Activated B cell treated with CpG ODN at 0.5 μM for 24 hours (primary cell): ENCODE measurements around the gene HRC. TPM values are rescaled to one million over a fixed set of nuclear protein-coding genes. Genes with fewer than 3 reads are reported as not detected.

Experiments used
- ATAC-seq: fragments of 200-7000 bp; cut with Tn5 transposase; one replicate; pipeline ENCODE4 v1.10.0; 2021; ENCODE audit warnings: low read depth, mild to moderate bottlenecking, moderate library complexity
- CTCF ChIA-PET: fragments of 350-600 bp; sonication (Branson Sonifier 250); formaldehyde crosslinking; loops from one replicate; lab custom pipeline; 2021; ENCODE audit warnings: antibody characterized with exemption; lab: Charles Lee
- POLR2A ChIA-PET: fragments of 350-600 bp; sonication (Branson Sonifier 250); formaldehyde crosslinking; loops from one replicate; lab custom pipeline; 2021; ENCODE audit warnings: antibody characterized with exemption; lab: Charles Lee
- DNase-seq: peaks from one replicate; pipeline ENCODE4 v3.0.0; 2022
- H3K27ac Mint-ChIP-seq: one replicate; pipeline ENCODE4 v1.8.0; 2020; ENCODE audit warnings: mixed read lengths
- H3K27me3 Mint-ChIP-seq: one replicate; pipeline ENCODE4 v1.8.0; 2021; ENCODE audit warnings: mixed read lengths
- H3K36me3 Mint-ChIP-seq: one replicate; pipeline ENCODE4 v1.8.0; 2021; ENCODE audit warnings: low read depth, mixed read lengths
- H3K4me1 Mint-ChIP-seq: one replicate; pipeline ENCODE4 v1.8.0; 2021; ENCODE audit warnings: mixed read lengths
- H3K4me3 Mint-ChIP-seq: one replicate; pipeline ENCODE4 v1.8.0; 2020; ENCODE audit warnings: mild to moderate bottlenecking, mixed read lengths
- H3K9me3 Mint-ChIP-seq: one replicate; pipeline ENCODE4 v1.8.0; 2020; ENCODE audit warnings: mixed read lengths
- intact Hi-C: fragments of 100-400 bp; cut with micrococcal nuclease; formaldehyde crosslinking; loops from one replicate; pipeline ENCODE4 v1.15.1; 2024
- total RNA-seq: library from RNA; stranded (reverse); gene quantifications from 2 replicates; pipeline ENCODE4 v1.2.3, GENCODE V29; 2022
- TF ChIP-seq, protein P1 (sequence below): fragments of 200-600 bp; IDR thresholded peaks from one replicate; pipeline ENCODE4 v1.8.0; 2022; ENCODE audit warnings: antibody characterized with exemption, mild to moderate bottlenecking

The HRC gene
- total RNA-seq, 1 donor from 2014 or later: not detected

DNA sequence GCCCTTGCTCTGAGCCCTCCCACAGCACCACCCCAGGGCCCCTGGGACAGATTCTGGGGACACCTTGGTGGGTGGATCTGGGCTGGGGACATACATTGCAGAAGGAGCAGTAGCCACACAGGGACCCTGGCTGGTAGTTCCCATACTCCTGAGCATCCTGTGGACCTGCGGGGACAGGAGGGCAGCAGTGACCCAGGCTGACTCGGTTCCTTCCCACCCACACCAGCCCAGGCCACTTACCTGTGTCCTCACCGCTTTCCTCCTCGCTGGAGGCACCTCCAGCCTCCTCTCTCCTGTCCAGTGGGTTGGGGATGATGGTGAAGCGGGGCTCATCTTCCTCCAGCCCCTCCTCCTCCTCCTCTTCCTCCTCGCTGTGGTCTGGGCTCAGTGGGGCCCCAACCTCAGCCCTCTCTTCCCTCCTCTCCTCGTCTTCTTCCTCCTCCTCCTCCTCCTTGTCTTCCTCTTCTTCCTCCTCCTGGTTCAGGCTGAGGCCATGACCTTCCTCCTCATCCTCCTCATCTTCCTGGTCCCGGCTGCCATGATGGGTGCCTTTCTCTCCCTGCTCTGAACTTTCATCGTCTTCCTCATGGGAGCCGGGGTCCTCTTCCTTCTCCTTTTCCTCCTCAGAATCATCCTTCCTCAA, 1.9 kb downstream of the HRC start:
- CTCF ChIA-PET: no interaction called here
- DNase-seq (no peak), ATAC-seq (no peak)
- Mint-ChIP-seq H3K4me1 (peaks cover 33% of the 10 kb centered on the region), H3K4me3 (no peak overlapping the region), H3K27ac (no peak overlapping the region), H3K27me3 (peaks cover 48% of the 10 kb centered on the region), H3K9me3 (peaks cover 10% of the 10 kb centered on the region), H3K36me3 (no peaks in the 10 kb centered on the region)
- TF ChIP-seq, protein P1, sequence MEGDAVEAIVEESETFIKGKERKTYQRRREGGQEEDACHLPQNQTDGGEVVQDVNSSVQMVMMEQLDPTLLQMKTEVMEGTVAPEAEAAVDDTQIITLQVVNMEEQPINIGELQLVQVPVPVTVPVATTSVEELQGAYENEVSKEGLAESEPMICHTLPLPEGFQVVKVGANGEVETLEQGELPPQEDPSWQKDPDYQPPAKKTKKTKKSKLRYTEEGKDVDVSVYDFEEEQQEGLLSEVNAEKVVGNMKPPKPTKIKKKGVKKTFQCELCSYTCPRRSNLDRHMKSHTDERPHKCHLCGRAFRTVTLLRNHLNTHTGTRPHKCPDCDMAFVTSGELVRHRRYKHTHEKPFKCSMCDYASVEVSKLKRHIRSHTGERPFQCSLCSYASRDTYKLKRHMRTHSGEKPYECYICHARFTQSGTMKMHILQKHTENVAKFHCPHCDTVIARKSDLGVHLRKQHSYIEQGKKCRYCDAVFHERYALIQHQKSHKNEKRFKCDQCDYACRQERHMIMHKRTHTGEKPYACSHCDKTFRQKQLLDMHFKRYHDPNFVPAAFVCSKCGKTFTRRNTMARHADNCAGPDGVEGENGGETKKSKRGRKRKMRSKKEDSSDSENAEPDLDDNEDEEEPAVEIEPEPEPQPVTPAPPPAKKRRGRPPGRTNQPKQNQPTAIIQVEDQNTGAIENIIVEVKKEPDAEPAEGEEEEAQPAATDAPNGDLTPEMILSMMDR: no peak
- intact Hi-C loops: no loop called here
- POLR2A ChIA-PET: no interaction called here

DNA sequence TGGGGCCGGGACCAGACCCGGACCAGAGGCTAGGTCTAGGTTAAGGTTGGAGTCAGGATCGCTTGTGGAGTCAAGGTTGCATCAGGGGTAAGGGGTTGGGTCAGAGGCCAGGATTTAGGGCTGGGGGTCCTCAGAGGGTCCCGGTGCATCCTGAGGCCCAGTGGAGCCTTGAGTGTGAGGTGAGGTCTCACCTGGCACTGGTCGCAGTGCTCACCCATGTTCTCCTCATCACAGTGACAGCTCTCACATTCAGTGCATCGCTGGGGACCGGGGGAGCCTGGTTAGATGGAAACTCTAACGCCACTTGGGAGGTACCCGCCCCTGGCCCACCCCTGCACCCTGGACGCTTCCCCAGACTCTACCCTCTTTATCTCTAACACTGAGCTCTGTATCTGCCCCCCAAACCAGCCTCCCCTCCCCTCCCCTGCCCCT, 3.1 kb downstream of the HRC start:
- peaks cover 10% of the 10 kb centered on the region for H3K9me3 Mint-ChIP-seq
- POLR2A ChIA-PET: no interaction called here

DNA sequence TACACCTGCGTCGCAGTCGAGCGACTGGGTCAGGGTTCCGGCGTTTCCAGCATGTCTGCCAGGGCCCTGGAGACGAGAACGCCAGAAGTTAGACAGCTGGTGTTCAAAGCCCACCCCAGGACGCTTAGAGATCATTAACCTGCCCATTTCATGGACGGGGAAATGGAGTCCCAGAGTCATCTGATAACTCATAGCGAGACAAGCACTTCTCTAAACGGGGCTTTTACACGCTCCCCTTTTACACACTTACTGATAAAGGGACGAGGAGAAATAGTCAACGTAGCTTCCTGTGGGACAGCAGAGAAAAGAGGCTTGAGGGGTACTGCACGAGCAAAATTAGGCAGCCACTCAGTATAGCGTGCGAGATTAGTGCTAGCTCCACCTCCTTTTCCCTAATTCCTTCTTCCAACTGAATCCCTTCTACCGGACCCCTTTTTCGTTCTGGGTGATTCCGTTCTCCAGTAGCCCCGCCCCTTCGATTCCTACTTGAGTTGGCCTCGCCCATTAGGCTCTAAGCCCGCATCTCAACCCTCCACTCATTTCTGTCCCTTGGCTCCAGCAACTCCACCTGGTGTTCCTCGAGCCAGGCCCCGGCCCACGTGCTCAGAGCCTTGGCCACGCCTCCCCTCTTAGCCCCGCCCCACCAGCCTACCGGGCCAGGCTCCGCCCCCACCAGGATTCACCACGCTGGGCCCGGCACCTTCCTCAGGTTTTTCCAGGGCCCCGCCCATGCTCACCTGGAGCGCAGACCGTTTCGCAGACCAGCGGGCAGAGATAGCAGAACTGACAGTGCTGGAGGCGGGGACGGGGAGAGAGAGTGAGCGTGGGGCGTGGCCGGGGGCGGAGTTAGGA, 3.7 kb downstream of the HRC start:
- intact Hi-C loops: no loop called here
- ChIA-PET POLR2A (interaction anchor here (0.5 to 1.3 kb wide), 3 partner anchors 20 to 72 kb away, joined by 3 to 6 read pairs (median 4); no protein-coding TSS in a partner anchor), CTCF (interaction anchor here (0.9 to 1.0 kb wide), 2 partner anchors 37 to 54 kb away, joined by 3 to 4 read pairs; partner anchors contain the start of gene LIN7B)
- Mint-ChIP-seq H3K27me3 (peaks cover 55% of the 10 kb centered on the region), H3K4me3 (peak overlapping the region; percentile 32), H3K27ac (no peak overlapping the region), H3K36me3 (no peaks in the 10 kb centered on the region), H3K9me3 (peaks cover 10% of the 10 kb centered on the region), H3K4me1 (peaks cover 32% of the 10 kb centered on the region)
- ATAC-seq (peak; percentile 25), DNase-seq (peak; percentile 40)
- TF ChIP-seq, protein P1: no peak

More for the DNA sequence above, 3.1 kb downstream of the HRC start:
- CTCF ChIA-PET: no interaction called here
- Mint-ChIP-seq H3K4me1 (peaks cover 32% of the 10 kb centered on the region), H3K4me3 (no peak overlapping the region), H3K27ac (no peak overlapping the region), H3K27me3 (peaks cover 50% of the 10 kb centered on the region), H3K36me3 (no peaks in the 10 kb centered on the region)
- TF ChIP-seq, protein P1: no peak
- intact Hi-C loops: no loop called here
- ATAC-seq (no peak), DNase-seq (no peak)

DNA sequence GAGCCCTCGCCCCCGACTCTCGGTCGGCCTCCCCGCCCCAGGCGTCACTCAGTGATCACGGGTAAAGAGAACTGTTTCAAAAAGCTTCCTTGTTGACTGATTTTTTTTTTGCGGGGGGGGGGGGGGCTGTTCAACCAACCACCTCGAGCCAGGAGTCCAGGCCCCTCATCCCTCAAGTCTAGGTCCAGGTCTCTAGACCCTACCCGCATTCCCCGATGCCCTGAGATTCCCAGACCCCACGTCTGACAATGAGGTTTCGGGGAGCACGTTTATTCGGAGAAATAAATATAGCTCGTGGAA, 4.3 kb downstream of the HRC start:
- Mint-ChIP-seq H3K27ac (no peak overlapping the region), H3K4me1 (peaks cover 34% of the 10 kb centered on the region)
- no peak for DNase-seq

More for the DNA sequence above, 4.3 kb downstream of the HRC start:
- intact Hi-C loops: no loop called here
- POLR2A ChIA-PET: interaction anchor here (0.5 to 1.3 kb wide), 5 partner anchors 19 to 637 kb away, joined by 3 to 6 read pairs (median 4); no protein-coding TSS in a partner anchor
- no peaks in the 10 kb centered on the region for H3K36me3 Mint-ChIP-seq
- H3K27me3 Mint-ChIP-seq: peaks cover 56% of the 10 kb centered on the region
- H3K4me3 Mint-ChIP-seq: peak overlapping the region; percentile 32
- ATAC-seq: no peak
- peaks cover 10% of the 10 kb centered on the region for H3K9me3 Mint-ChIP-seq
- CTCF ChIA-PET: interaction anchor here (0.9 to 1.0 kb wide), 2 partner anchors 37 to 53 kb away, joined by 3 to 4 read pairs; partner anchors contain the start of gene LIN7B
- TF ChIP-seq, protein P1: no peak
